ENCODE results near the gene UBE2D1.

GRCh38 chr10:58326967-58327381, 7.8 kb upstream of the UBE2D1 start:
- TF ChIP-seq CTCF (IDR thresholded peaks at IDR 0.05) (no peak), POLR2A (IDR thresholded peaks at IDR 0.05) (no peak), EP300 (IDR thresholded peaks at IDR 0.05) (no peak), POLR2AphosphoS5 (IDR thresholded peaks at IDR 0.05) (no peak)

Measured in upper lobe of left lung (tissue), 4 donors.